K562 (cell line): Measurements from ENCODE around the gene ATXN7L1.

ENCODE experiments used
- FOXM1 ChIP-seq, 2 experiments: fragments of 450-650 bp in 1 of 2; sonication (generic) in 1 of 2; formaldehyde crosslinking in 1 of 2; IDR thresholded peaks; 2 replicates each; pipeline versions ENCODE4 v1.6.1 to v1.9.0; 2017 to 2022; ENCODE audit warnings: low read depth in 2 of 2, mild to moderate bottlenecking in 2 of 2, missing genetic modification reagents in 1 of 2, moderate library complexity in 1 of 2
- HDAC6 ChIP-seq: IDR thresholded peaks from 2 replicates; pipeline ENCODE4 v1.6.1; 2012; ENCODE audit warnings: low read depth, mild to moderate bottlenecking, control low read depth, inconsistent platforms, low read length, moderate library complexity
- HNRNPLL ChIP-seq: fragments of 200-400 bp; formaldehyde crosslinking; IDR thresholded peaks from 2 replicates; pipeline ENCODE4 v1.6.1; 2017; ENCODE audit warnings: low read length, low read depth, mild to moderate bottlenecking; ENCODE audit not compliant: poor library complexity, severe bottlenecking
- POLR2A ChIP-seq: fragments of 450-650 bp; conservative IDR thresholded peaks from 2 replicates; pipeline ENCODE4 v1.6.1; 2016
- POLR2AphosphoS5 ChIP-seq: IDR thresholded peaks from 2 replicates; pipeline ENCODE4 v1.6.1; 2011; ENCODE audit warnings: mild to moderate bottlenecking, low read depth, low read length, moderate library complexity; ENCODE audit not compliant: control insufficient read depth, insufficient read depth
- SAFB2 ChIP-seq: fragments of 200-400 bp; formaldehyde crosslinking; IDR thresholded peaks from 2 replicates; pipeline ENCODE4 v1.6.1; 2018; ENCODE audit warnings: borderline replicate concordance, low read length, low read depth, moderate library complexity; ENCODE audit not compliant: severe bottlenecking
- SETDB1 ChIP-seq: IDR thresholded peaks from one replicate; pipeline ENCODE4 v1.6.1; 2012; ENCODE audit warnings: low read length, control low read depth, inconsistent platforms
- SIN3B ChIP-seq: fragments of 450-650 bp; IDR thresholded peaks from 2 replicates; pipeline ENCODE4 v1.6.1; 2017; ENCODE audit warnings: low read depth, mild to moderate bottlenecking, moderate library complexity
- SOX6 ChIP-seq: fragments of 450-650 bp; IDR thresholded peaks from 2 replicates; pipeline ENCODE4 v1.6.1; 2014; ENCODE audit warnings: mild to moderate bottlenecking
- TEAD2 ChIP-seq: fragments of 450-650 bp; IDR thresholded peaks from 2 replicates; pipeline ENCODE4 v1.6.1; 2016; ENCODE audit warnings: missing genetic modification characterization, control low read depth, missing compliant biosample characterization
- ZFX ChIP-seq: sonication (generic); formaldehyde crosslinking; IDR thresholded peaks from 2 replicates; pipeline ENCODE4 v1.8.0; 2022; ENCODE audit warnings: mild to moderate bottlenecking, missing genetic modification reagents, moderate library complexity
- ZNF23 ChIP-seq: fragments of 250-450 bp; sonication (Bioruptor Pico); IDR thresholded peaks from 2 replicates; pipeline ENCODE4 v1.4.0; 2020; ENCODE audit warnings: mild to moderate bottlenecking
- ZSCAN29 ChIP-seq: fragments of 450-650 bp; IDR thresholded peaks from 2 replicates; pipeline ENCODE4 v1.6.1; 2017
- TF ChIP-seq, protein P1 (sequence below): fragments of 450-650 bp; formaldehyde crosslinking; IDR thresholded peaks from 2 replicates; pipeline ENCODE4 v1.4.0; 2020; ENCODE audit warnings: mild to moderate bottlenecking, mixed read lengths

DNA sequence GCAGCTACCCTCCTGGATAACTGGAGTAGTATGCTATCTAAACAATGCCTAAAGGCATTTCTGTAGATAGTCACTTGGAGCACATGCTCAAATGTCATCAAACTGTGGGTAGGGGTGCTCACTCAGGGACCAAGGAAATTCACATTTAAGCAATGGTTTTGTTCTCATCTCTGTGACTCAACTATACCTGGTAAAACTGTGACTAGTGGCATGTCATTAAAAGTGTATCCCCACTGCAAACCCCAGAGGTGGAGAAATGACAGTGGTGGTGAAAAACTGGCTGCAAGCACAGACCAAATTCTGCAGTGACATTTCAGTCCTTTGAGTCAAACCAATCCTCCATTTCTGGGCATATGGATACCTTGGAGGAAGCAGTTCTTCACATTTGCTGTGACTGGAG, 160.9 kb downstream of the ATXN7L1 start:
- TF ChIP-seq SOX6 = no peak
- no peak for TF ChIP-seq TEAD2 (tag)
- TF ChIP-seq SETDB1 = no peak
- TF ChIP-seq ZNF23 (CRISPR knock-in tag) = no peak
- TF ChIP-seq, protein P1, sequence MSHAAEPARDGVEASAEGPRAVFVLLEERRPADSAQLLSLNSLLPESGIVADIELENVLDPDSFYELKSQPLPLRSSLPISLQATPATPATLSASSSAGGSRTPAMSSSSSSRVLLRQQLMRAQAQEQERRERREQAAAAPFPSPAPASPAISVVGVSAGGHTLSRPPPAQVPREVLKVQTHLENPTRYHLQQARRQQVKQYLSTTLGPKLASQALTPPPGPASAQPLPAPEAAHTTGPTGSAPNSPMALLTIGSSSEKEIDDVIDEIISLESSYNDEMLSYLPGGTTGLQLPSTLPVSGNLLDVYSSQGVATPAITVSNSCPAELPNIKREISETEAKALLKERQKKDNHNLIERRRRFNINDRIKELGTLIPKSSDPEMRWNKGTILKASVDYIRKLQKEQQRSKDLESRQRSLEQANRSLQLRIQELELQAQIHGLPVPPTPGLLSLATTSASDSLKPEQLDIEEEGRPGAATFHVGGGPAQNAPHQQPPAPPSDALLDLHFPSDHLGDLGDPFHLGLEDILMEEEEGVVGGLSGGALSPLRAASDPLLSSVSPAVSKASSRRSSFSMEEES = no peak
- no peak for TF ChIP-seq ZSCAN29
- TF ChIP-seq SIN3B = no peak
- TF ChIP-seq HDAC6 = no peak
- TF ChIP-seq POLR2A = no peak
- no peak for TF ChIP-seq FOXM1 (IDR thresholded peaks at IDR 0.05; ENCODE audit: low read depth)
- TF ChIP-seq FOXM1 (CRISPR knock-in tag; IDR thresholded peaks at IDR 0.05; ENCODE audit: low read depth) = no peak
- no peak for TF ChIP-seq HNRNPLL
- no peak for TF ChIP-seq SAFB2
- TF ChIP-seq POLR2AphosphoS5 = no peak
- TF ChIP-seq ZFX (CRISPR knock-in tag) = no peak
